Stimulated activated CD8-positive, alpha-beta memory T cell treated with anti-CD3 and anti-CD28 coated beads, Interleukin-7, amount 100 ng/mL, for 4 hours (primary cell): ENCODE measurements around the gene ZNF597.

Experiments
- DNase-seq, 2 donors: peaks; one replicate each; pipeline ENCODE4 v3.0.0-alpha.2; 2020; ENCODE audit warnings: low read depth in 2 of 2

ZNF597 gene

GRCh38 chr16:3443108-3444031, at the start of gene ZNF597, which contains the start of gene NAA60:
TSS of gene ZNF597 (minus strand) at chr16:3443504. CDS start at chr16:3443153, 351 bp downstream.
TSS of gene NAA60 (plus strand) at chr16:3443680. CDS start at chr16:3476228, 32,548 bp downstream.
- peak; percentile 71 to 74 for DNase-seq

GRCh38 chr16:3492356-3492755, 49.1 kb upstream of the ZNF597 start:
- DNase-seq, result no peak

GRCh38 chr16:3490911-3491629, 47.8 kb upstream of the ZNF597 start:
- DNase-seq, result no peak

GRCh38 chr16:3488801-3489200, 45.5 kb upstream of the ZNF597 start:
- DNase-seq, result no peak

GRCh38 chr16:3487521-3488410, 44.5 kb upstream of the ZNF597 start:
- no peak for DNase-seq

- no peak for DNase-seq
Observed at GRCh38 chr16:3486506-3487215, 43.4 kb upstream of the ZNF597 start.

GRCh38 chr16:3485821-3486505, 42.7 kb upstream of the ZNF597 start:
- no peak for DNase-seq

- DNase-seq, result no peak
Observed at GRCh38 chr16:3485097-3485745, 41.9 kb upstream of the ZNF597 start.

GRCh38 chr16:3484318-3485096, 41.2 kb upstream of the ZNF597 start:
- DNase-seq, result no peak

- no peak for DNase-seq
Observed at GRCh38 chr16:3482659-3483241, 39.4 kb upstream of the ZNF597 start.

GRCh38 chr16:3481696-3482658, 38.7 kb upstream of the ZNF597 start:
- no peak for DNase-seq

- no peak for DNase-seq
Observed at GRCh38 chr16:3480901-3481695, 37.8 kb upstream of the ZNF597 start.

GRCh38 chr16:3479654-3480216, 36.4 kb upstream of the ZNF597 start:
- DNase-seq, result no peak

- DNase-seq, result no peak
Observed at GRCh38 chr16:3478242-3478925, 35.1 kb upstream of the ZNF597 start.

GRCh38 chr16:3476409-3476808, 33.1 kb upstream of the ZNF597 start:
- DNase-seq, result no peak
